Suprapubic skin (tissue), 4 donors: ENCODE measurements around the gene PROC. TPM values are rescaled to one million over a fixed set of nuclear protein-coding genes. Genes with fewer than 3 reads are reported as not detected.

ENCODE experiments used
- DNase-seq, 2 donors: peaks; one replicate each; pipeline ENCODE4 v3.0.0-alpha.2; 2019; ENCODE audit warnings: low spot score in 2 of 2
- H3K27ac ChIP-seq: fragments of 200-600 bp; sonication (generic); one replicate; pipeline ENCODE4 v1.5.1; 2019
- H3K27me3 ChIP-seq: fragments of 200-600 bp; sonication (generic); one replicate; pipeline ENCODE4 v1.5.1; 2019
- H3K36me3 ChIP-seq: fragments of 200-600 bp; sonication (generic); one replicate; pipeline ENCODE4 v1.5.1; 2019
- H3K4me1 ChIP-seq: fragments of 200-600 bp; sonication (generic); one replicate; pipeline ENCODE4 v1.5.1; 2019
- H3K4me3 ChIP-seq: fragments of 200-600 bp; sonication (generic); one replicate; pipeline ENCODE4 v1.5.1; 2019; ENCODE audit warnings: mild to moderate bottlenecking
- H3K9me3 ChIP-seq: fragments of 200-600 bp; sonication (generic); one replicate; pipeline ENCODE4 v1.5.1; 2019
- EP300 ChIP-seq: sonication (generic); formaldehyde crosslinking; IDR thresholded peaks from one replicate; pipeline ENCODE4 v1.6.1; 2017; ENCODE audit warnings: antibody characterized with exemption
- POLR2A ChIP-seq, 2 donors: fragments of 450-650 bp; IDR thresholded peaks; one replicate each; pipeline ENCODE4 v1.6.1; 2017; ENCODE audit warnings: antibody characterized with exemption in 2 of 2, mild to moderate bottlenecking in 2 of 2, moderate library complexity in 2 of 2
- POLR2AphosphoS5 ChIP-seq, 3 donors: sonication (generic); formaldehyde crosslinking; IDR thresholded peaks; one replicate each; pipeline ENCODE4 v1.6.1; 2017; ENCODE audit warnings: antibody characterized with exemption in 3 of 3
- WGBS: methylation state at CpG from one replicate; pipeline ENCODE4 v1.1.5; 2018; 5-methylcytosine and 5-hydroxymethylcytosine counted together
- total RNA-seq, 4 donors: library from RNA; depleted of rRNA; stranded (reverse); fragments of >200 nt; gene quantifications; one replicate each; pipeline ENCODE4 v1.1.0, GENCODE V29; 2016
- TF ChIP-seq, protein P1 (sequence below), 2 donors: fragments of 200-600 bp in 1 of 2; fragments of 450-650 bp in 1 of 2; sonication (generic) in 1 of 2; IDR thresholded peaks; one replicate each; pipeline ENCODE4 v1.5.1; 2016 to 2019; ENCODE audit warnings: antibody characterized with exemption in 2 of 2, mild to moderate bottlenecking in 1 of 2, moderate library complexity in 1 of 2

PROC gene
- total RNA-seq, 4 donors from 2014 or later: 0.36 to 7.1 TPM; not detected in 2

DNA sequence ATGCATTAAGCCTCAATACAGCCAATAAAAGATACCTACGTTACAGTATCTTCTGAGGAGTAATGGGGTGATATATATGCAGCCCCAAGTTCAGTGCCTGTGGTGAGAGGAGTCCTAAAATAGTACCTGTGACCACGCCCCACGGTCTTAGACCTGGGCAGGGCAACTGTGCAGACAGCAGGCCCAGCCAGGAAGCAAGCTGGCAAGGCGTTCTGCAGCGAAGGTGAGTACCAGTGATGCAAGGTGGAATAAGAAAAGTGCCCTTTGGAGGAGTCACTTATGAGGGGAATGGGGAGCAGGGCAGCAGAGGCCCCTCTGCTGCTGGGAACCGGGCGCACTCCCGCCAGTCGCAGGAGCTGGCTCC lies 17.7 kb upstream of the PROC start:
- WGBS: 40% methylated on average over 5 of the region's 9 CpGs
- H3K4me1 ChIP-seq: peaks cover 50% of the 10 kb centered on the region
- DNase-seq: peak in 1 of 2 donors; percentile 57
- no peak overlapping the region for H3K4me3 ChIP-seq
- no peaks in the 10 kb centered on the region for H3K9me3 ChIP-seq
- no peaks in the 10 kb centered on the region for H3K27me3 ChIP-seq
- TF ChIP-seq POLR2AphosphoS5 (IDR thresholded peaks at IDR 0.05): no peak
- TF ChIP-seq POLR2A (IDR thresholded peaks at IDR 0.05): no peak
- TF ChIP-seq, protein P1, sequence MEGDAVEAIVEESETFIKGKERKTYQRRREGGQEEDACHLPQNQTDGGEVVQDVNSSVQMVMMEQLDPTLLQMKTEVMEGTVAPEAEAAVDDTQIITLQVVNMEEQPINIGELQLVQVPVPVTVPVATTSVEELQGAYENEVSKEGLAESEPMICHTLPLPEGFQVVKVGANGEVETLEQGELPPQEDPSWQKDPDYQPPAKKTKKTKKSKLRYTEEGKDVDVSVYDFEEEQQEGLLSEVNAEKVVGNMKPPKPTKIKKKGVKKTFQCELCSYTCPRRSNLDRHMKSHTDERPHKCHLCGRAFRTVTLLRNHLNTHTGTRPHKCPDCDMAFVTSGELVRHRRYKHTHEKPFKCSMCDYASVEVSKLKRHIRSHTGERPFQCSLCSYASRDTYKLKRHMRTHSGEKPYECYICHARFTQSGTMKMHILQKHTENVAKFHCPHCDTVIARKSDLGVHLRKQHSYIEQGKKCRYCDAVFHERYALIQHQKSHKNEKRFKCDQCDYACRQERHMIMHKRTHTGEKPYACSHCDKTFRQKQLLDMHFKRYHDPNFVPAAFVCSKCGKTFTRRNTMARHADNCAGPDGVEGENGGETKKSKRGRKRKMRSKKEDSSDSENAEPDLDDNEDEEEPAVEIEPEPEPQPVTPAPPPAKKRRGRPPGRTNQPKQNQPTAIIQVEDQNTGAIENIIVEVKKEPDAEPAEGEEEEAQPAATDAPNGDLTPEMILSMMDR (IDR thresholded peaks at IDR 0.05): no peak
- no peak for TF ChIP-seq EP300
- no peaks in the 10 kb centered on the region for H3K36me3 ChIP-seq
- no peak overlapping the region for H3K27ac ChIP-seq

DNA sequence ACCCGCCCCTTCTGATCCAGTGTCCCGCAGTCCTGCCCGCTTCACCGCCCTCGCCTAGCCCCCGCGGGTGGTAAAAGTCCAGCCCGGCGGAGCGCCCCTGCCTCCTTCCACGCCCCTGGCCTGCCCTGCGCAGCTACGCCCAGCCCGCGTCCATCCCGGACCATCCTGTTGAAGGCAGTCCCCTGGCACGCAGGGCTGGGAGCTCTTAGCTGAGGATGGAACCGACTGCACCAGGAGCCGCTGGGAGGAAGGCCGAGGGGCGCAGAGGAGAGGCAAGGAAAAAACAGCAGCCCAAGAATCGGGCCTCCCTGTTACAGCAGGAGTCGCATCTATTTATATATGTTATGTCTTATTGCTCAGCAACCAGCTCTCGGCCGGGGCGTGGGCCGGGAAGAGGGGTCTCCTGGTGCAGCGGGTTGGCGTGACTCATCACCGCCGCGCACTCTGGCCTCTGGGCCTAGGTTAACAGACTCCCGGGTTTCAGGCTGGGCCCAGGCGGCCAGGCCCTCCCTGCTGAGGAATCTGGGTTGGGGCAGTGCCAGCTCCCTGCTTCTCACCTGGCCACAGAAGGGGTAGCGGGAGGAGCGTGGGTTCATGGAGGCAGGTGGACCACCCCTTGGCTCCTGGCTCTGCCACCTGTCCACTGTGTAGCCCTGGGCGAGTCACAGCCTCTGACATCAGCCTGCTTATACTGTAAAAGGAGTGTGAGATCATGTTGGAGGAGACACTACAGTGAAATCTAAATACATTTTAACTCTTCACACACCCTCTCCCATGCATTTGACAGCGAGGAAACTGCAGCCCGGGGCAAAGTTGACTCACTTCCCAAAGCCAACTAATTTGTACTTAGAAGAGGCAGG lies 17.1 kb upstream of the PROC start:
- peak in 1 of 2 donors; percentile 65 for DNase-seq
- Histone ChIP-seq H3K9me3 (no peaks in the 10 kb centered on the region), H3K4me1 (peaks cover 53% of the 10 kb centered on the region), H3K27me3 (no peaks in the 10 kb centered on the region), H3K36me3 (no peaks in the 10 kb centered on the region), H3K27ac (peak overlapping the region; percentile 24), H3K4me3 (no peak overlapping the region)
- 31% methylated on average over 14 of the region's 39 CpGs for WGBS
- TF ChIP-seq EP300 (no peak), POLR2A (IDR thresholded peaks at IDR 0.05) (no peak), POLR2AphosphoS5 (IDR thresholded peaks at IDR 0.05) (no peak)
- TF ChIP-seq, protein P1 (IDR thresholded peaks at IDR 0.05): no peak

DNA sequence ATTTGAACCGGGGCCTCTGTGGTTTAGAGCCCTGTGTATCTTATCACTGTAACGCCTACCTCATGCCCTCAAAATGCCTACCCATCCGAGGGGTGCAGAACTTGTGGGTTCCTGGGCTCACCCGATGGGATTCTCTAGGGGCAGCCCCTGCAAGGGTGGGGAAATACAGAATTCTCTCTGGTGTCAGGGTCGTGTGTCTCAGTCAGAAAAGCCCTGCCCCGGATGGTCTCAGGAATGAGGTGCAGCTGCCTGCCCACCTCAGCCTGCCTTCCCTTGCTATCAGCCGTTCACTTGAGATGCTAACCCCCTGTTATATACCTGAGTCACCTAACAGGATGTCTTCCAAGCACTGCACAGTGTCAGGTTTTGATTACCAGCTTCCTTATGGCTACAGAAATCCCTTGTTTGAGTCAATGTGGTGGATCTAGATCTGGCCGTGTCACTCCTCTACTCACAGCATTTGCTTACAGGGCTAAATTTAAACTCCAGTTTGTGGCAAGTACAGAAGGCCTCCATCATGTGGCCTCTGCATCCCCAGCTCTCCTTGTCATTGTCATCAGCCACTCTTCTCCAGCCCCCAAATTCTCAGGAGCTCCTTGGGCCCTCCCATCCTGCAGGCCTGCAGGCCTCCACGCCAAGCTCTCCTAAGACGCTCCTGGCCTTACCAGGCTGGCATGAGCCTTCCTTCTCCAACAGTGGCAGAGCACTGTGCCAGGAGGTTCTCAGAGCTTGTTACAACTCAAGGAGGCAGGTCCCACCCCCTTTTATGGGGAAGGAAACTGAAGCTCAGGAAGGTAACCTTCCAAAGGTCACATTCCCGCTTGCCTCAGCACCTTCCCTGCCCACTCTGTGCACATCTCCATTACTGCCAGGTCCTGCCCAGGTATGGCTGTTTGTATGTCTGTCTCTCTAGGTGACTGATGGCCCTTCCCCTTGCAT lies 16.2 kb upstream of the PROC start:
- 64% methylated on average over 9 of the region's 11 CpGs for WGBS
- TF ChIP-seq, protein P1 (IDR thresholded peaks at IDR 0.05): no peak
- TF ChIP-seq POLR2AphosphoS5 (IDR thresholded peaks at IDR 0.05): no peak
- TF ChIP-seq POLR2A (IDR thresholded peaks at IDR 0.05): no peak
- no peak for TF ChIP-seq EP300
- Histone ChIP-seq H3K4me3 (no peak overlapping the region), H3K4me1 (peaks cover 60% of the 10 kb centered on the region), H3K36me3 (no peaks in the 10 kb centered on the region), H3K9me3 (no peaks in the 10 kb centered on the region), H3K27me3 (no peaks in the 10 kb centered on the region), H3K27ac (no peak overlapping the region)
- peak in 1 of 2 donors; percentile 44 for DNase-seq

DNA sequence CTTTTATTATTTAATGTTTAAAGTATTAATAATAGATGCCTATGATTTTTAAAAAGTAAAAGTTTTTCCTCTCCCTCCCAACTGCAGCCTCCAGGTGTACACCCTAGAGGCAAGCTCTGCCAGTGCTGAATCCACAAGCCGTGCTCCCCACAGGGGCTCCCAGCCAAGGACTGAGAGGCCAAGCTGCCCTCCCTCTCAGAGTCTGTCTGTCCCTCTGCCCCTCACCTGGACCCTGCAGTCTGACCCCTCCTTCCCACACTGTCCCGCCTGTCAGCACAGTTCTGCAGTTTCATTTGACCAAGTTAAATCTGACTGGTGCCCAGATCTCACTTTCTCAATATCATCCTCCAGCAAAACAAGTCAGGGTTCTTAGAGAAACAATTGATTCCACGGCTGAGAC lies 14.8 kb upstream of the PROC start:
- peaks cover 59% of the 10 kb centered on the region for H3K4me1 ChIP-seq
- no peaks in the 10 kb centered on the region for H3K36me3 ChIP-seq
- H3K4me3 ChIP-seq: no peak overlapping the region
- 62% methylated on average over 3 of the region's 3 CpGs for WGBS
- H3K9me3 ChIP-seq: no peaks in the 10 kb centered on the region
- no peaks in the 10 kb centered on the region for H3K27me3 ChIP-seq
- TF ChIP-seq, protein P1 (IDR thresholded peaks at IDR 0.05): no peak
- TF ChIP-seq EP300 (no peak), POLR2AphosphoS5 (IDR thresholded peaks at IDR 0.05) (no peak), POLR2A (IDR thresholded peaks at IDR 0.05) (no peak)
- peak in 1 of 2 donors; percentile 46 for DNase-seq
- H3K27ac ChIP-seq: no peak overlapping the region
